CD4-positive, alpha-beta T cell (primary cell): ENCODE results near the gene SEPTIN11. TPM values are rescaled to one million over a fixed set of nuclear protein-coding genes. Genes with fewer than 3 reads are reported as not detected.

Experiments
- ATAC-seq: fragments of 200-7000 bp; cut with Tn5 transposase; one replicate; pipeline ENCODE4 v1.10.0; 2022; ENCODE audit warnings: mild to moderate bottlenecking; ENCODE audit not compliant: poor library complexity
- CTCF ChIA-PET: fragments of 350-600 bp; sonication (Branson Sonifier 250); formaldehyde crosslinking; loops from one replicate; lab custom pipeline; 2021; ENCODE audit warnings: antibody characterized with exemption, inconsistent platforms; lab: Charles Lee
- POLR2A ChIA-PET: fragments of 350-600 bp; sonication (Branson Sonifier 250); formaldehyde crosslinking; loops from one replicate; lab custom pipeline; 2021; ENCODE audit warnings: antibody characterized with exemption, inconsistent platforms; lab: Charles Lee
- DNase-seq, 14 experiments: peaks; one replicate each; pipeline ENCODE4 v3.0.0-alpha.2; 2013 to 2020; ENCODE audit warnings: mixed read lengths in 2 of 14
- H3K27ac ChIP-seq, 2 donors: one replicate each; pipeline versions ENCODE4 v1.5.1 to v1.7.0; 2013; ENCODE audit warnings: low read length in 2 of 2, low read depth in 1 of 2, mild to moderate bottlenecking in 1 of 2
- H3K27me3 ChIP-seq, 2 experiments: 1 replicate in 1 of 2; 2 replicates in 1 of 2; pipeline versions ENCODE4 v1.6.1 to v1.7.0; 2013; ENCODE audit warnings: low read length in 2 of 2, control low read depth in 1 of 2, mild to moderate bottlenecking in 1 of 2, moderate library complexity in 1 of 2; ENCODE audit not compliant: insufficient read depth in 2 of 2, control insufficient read depth in 1 of 2
- H3K36me3 ChIP-seq: one replicate; pipeline ENCODE4 v1.6.1; 2013; ENCODE audit warnings: low read length, control low read depth; ENCODE audit not compliant: insufficient read depth
- H3K4me1 ChIP-seq: one replicate; pipeline ENCODE4 v1.6.1; 2013; ENCODE audit warnings: low read length, control low read depth; ENCODE audit not compliant: insufficient read depth
- H3K4me3 ChIP-seq: one replicate; pipeline ENCODE4 v1.5.1; 2013; ENCODE audit warnings: mild to moderate bottlenecking, low read length, moderate library complexity
- H3K9me3 ChIP-seq, 2 experiments: 1 replicate in 1 of 2; 2 replicates in 1 of 2; pipeline versions ENCODE4 v1.6.1 to v1.7.0; 2013; ENCODE audit warnings: low read length in 2 of 2, mild to moderate bottlenecking in 2 of 2, control low read depth in 1 of 2, moderate library complexity in 1 of 2; ENCODE audit not compliant: control insufficient read depth in 1 of 2, insufficient read depth in 1 of 2
- H3K27ac Mint-ChIP-seq: one replicate; pipeline ENCODE4 v1.8.0; 2020; ENCODE audit warnings: mixed read lengths
- H3K27me3 Mint-ChIP-seq: one replicate; pipeline ENCODE4 v1.8.0; 2021; ENCODE audit warnings: mixed read lengths
- H3K36me3 Mint-ChIP-seq: one replicate; pipeline ENCODE4 v1.8.0; 2021; ENCODE audit warnings: low read depth, mixed read lengths
- H3K4me1 Mint-ChIP-seq: one replicate; pipeline ENCODE4 v1.8.0; 2021; ENCODE audit warnings: low read depth, mixed read lengths
- H3K4me3 Mint-ChIP-seq: one replicate; pipeline ENCODE4 v1.8.0; 2020; ENCODE audit warnings: mild to moderate bottlenecking, mixed read lengths
- H3K9me3 Mint-ChIP-seq: one replicate; pipeline ENCODE4 v1.8.0; 2020; ENCODE audit warnings: mixed read lengths
- CTCF ChIP-seq: fragments of 200-600 bp; IDR thresholded peaks from one replicate; pipeline ENCODE4 v1.8.0; 2022; ENCODE audit warnings: antibody characterized with exemption, mild to moderate bottlenecking
- intact Hi-C, 2 experiments: fragments of 100-400 bp; cut with DNase I in 1 of 2; cut with micrococcal nuclease in 1 of 2; formaldehyde crosslinking; loops; one replicate each; pipeline versions ENCODE4 v1.15.1 to v1.9.0; 2023 to 2025; cut with DNase I, micrococcal nuclease
- total RNA-seq, 174 experiments: library from RNA in 2 of 174; stranded (reverse) in 2 of 174; gene quantifications; one replicate each; pipeline ENCODE4 v1.2.3 and lab custom pipeline; 2021 to 2026

The SEPTIN11 gene
- total RNA-seq, 2 experiments from 2014 or later = 8.1 to 9.4 TPM

GRCh38 chr4:76964769-76965168, 15.2 kb downstream of the SEPTIN11 start:
- ChIA-PET CTCF (no interaction called here), POLR2A (interaction anchor here (0.7 to 1.2 kb wide), 2 partner anchors 11 to 43 kb away, joined by 3 to 6 read pairs; no protein-coding TSS in a partner anchor)
- Histone ChIP-seq H3K4me3 (no peak overlapping the region), H3K27ac (no peak overlapping the region), H3K27me3 (no peaks in the 10 kb centered on the region), H3K36me3 (no peaks in the 10 kb centered on the region), H3K9me3 (no peaks in the 10 kb centered on the region), H3K4me1 (no peaks in the 10 kb centered on the region)
- no peaks in the 10 kb centered on the region for H3K27me3 Mint-ChIP-seq
- no peak overlapping the region for H3K27ac Mint-ChIP-seq
- intact Hi-C loops = no loop called here
- ATAC-seq = no peak
- no peak for TF ChIP-seq CTCF
- H3K4me1 Mint-ChIP-seq = peaks cover 27% of the 10 kb centered on the region
- DNase-seq = no peak
- H3K4me3 Mint-ChIP-seq = no peak overlapping the region
- no peaks in the 10 kb centered on the region for H3K9me3 Mint-ChIP-seq
- H3K36me3 Mint-ChIP-seq = no peaks in the 10 kb centered on the region

GRCh38 chr4:76965866-76966579, 16.5 kb downstream of the SEPTIN11 start:
- H3K4me1 Mint-ChIP-seq = peaks cover 18% of the 10 kb centered on the region
- Histone ChIP-seq H3K9me3 (no peaks in the 10 kb centered on the region), H3K27me3 (no peaks in the 10 kb centered on the region), H3K27ac (no peak overlapping the region), H3K4me3 (no peak overlapping the region), H3K4me1 (no peaks in the 10 kb centered on the region), H3K36me3 (no peaks in the 10 kb centered on the region)
- ChIA-PET POLR2A (interaction anchor here (0.7 kb wide), 1 partner anchor 474 kb away, joined by 3 read pairs; no protein-coding TSS in a partner anchor), CTCF (interaction anchor here (0.6 kb wide), 1 partner anchor 17 kb away, joined by 3 read pairs; no protein-coding TSS in a partner anchor)
- H3K9me3 Mint-ChIP-seq = no peaks in the 10 kb centered on the region
- intact Hi-C loops = no loop called here
- ATAC-seq (no peak), DNase-seq (no peak)
- no peak for TF ChIP-seq CTCF
- H3K27me3 Mint-ChIP-seq = no peaks in the 10 kb centered on the region
- no peaks in the 10 kb centered on the region for H3K36me3 Mint-ChIP-seq
- H3K4me3 Mint-ChIP-seq = no peak overlapping the region
- no peak overlapping the region for H3K27ac Mint-ChIP-seq

GRCh38 chr4:76968937-76969336, 19.4 kb downstream of the SEPTIN11 start:
- Histone ChIP-seq H3K27ac (no peak overlapping the region), H3K4me3 (no peak overlapping the region), H3K9me3 (no peaks in the 10 kb centered on the region), H3K4me1 (no peaks in the 10 kb centered on the region), H3K27me3 (no peaks in the 10 kb centered on the region), H3K36me3 (no peaks in the 10 kb centered on the region)
- CTCF ChIA-PET = no interaction called here
- Mint-ChIP-seq H3K27me3 (no peaks in the 10 kb centered on the region), H3K4me1 (peaks cover 24% of the 10 kb centered on the region), H3K27ac (no peak overlapping the region), H3K36me3 (no peaks in the 10 kb centered on the region), H3K9me3 (no peaks in the 10 kb centered on the region), H3K4me3 (no peak overlapping the region)
- POLR2A ChIA-PET = interaction anchor here (1.2 kb wide), 1 partner anchor 26 kb away, joined by 3 read pairs; no protein-coding TSS in a partner anchor
- DNase-seq (no peak), ATAC-seq (no peak)
- no peak for TF ChIP-seq CTCF
- intact Hi-C loops = no loop called here
